Natural killer cell (primary cell): ENCODE measurements around the gene TYROBP. TPM values are rescaled to one million over a fixed set of nuclear protein-coding genes. Genes with fewer than 3 reads are reported as not detected.

Source experiments
- ATAC-seq, 3 donors: fragments of 150-1000 bp in 2 of 3; fragments of 200-7000 bp in 1 of 3; cut with Tn5 transposase; 1 replicate in 1 of 3; 2 replicates in 2 of 3; pipeline ENCODE4 v1.10.0; 2021; ENCODE audit warnings: mild to moderate bottlenecking in 2 of 3, moderate library complexity in 2 of 3
- DNase-seq, 2 donors: peaks; one replicate each; pipeline versions ENCODE4 v3.0.0 to v3.0.0-alpha.2; 2013 to 2021; ENCODE audit warnings: mixed read lengths in 1 of 2
- H3K27ac ChIP-seq: one replicate; pipeline ENCODE4 v1.5.1; 2013; ENCODE audit warnings: mild to moderate bottlenecking, low read length
- H3K27me3 ChIP-seq: one replicate; pipeline ENCODE4 v1.6.1; 2013; ENCODE audit warnings: low read length; ENCODE audit not compliant: control insufficient read depth, insufficient read depth
- H3K36me3 ChIP-seq: one replicate; pipeline ENCODE4 v1.6.1; 2013; ENCODE audit warnings: low read length; ENCODE audit not compliant: control insufficient read depth, insufficient read depth
- H3K4me1 ChIP-seq: one replicate; pipeline ENCODE4 v1.6.1; 2013; ENCODE audit warnings: low read length; ENCODE audit not compliant: control insufficient read depth, insufficient read depth
- H3K4me3 ChIP-seq: one replicate; pipeline ENCODE4 v1.5.1; 2013; ENCODE audit warnings: low read length
- H3K9me3 ChIP-seq: one replicate; pipeline ENCODE4 v1.6.1; 2013; ENCODE audit warnings: low read length; ENCODE audit not compliant: control insufficient read depth, insufficient read depth
- H3K27ac Mint-ChIP-seq, 2 donors: one replicate each; pipeline ENCODE4 v1.8.0; 2022; ENCODE audit warnings: mild to moderate bottlenecking in 2 of 2, mixed read lengths in 2 of 2, moderate library complexity in 1 of 2
- H3K27me3 Mint-ChIP-seq, 2 donors: one replicate each; pipeline ENCODE4 v1.8.0; 2022; ENCODE audit warnings: low read depth in 2 of 2, mixed read lengths in 2 of 2
- H3K36me3 Mint-ChIP-seq: one replicate; pipeline ENCODE4 v1.8.0; 2022; ENCODE audit warnings: mixed read lengths
- H3K4me1 Mint-ChIP-seq, 2 donors: one replicate each; pipeline ENCODE4 v1.8.0; 2022; ENCODE audit warnings: mixed read lengths in 2 of 2
- H3K4me3 Mint-ChIP-seq: one replicate; pipeline ENCODE4 v1.8.0; 2022; ENCODE audit warnings: mild to moderate bottlenecking, moderate library complexity, mixed read lengths
- H3K9me3 Mint-ChIP-seq, 2 donors: one replicate each; pipeline ENCODE4 v1.8.0; 2022; ENCODE audit warnings: mixed read lengths in 2 of 2
- WGBS: methylation state at CpG from one replicate; pipeline ENCODE4 v1.1.7; 2013; ENCODE audit warnings: missing lambda C conversion rate; ENCODE audit not compliant: insufficient coverage; 5-methylcytosine and 5-hydroxymethylcytosine counted together
- intact Hi-C: fragments of 100-400 bp; cut with micrococcal nuclease; formaldehyde crosslinking; loops from one replicate; pipeline ENCODE4 v1.14.2; 2022
- total RNA-seq, 4 donors: library from RNA; stranded (reverse); fragments of 120-200 nt in 1 of 4; gene quantifications; one replicate each; pipeline versions ENCODE4 v1.2.3 to v1.2.4, GENCODE V29; 2013 to 2022
- TF ChIP-seq, protein P1 (sequence below): fragments of 200-600 bp; IDR thresholded peaks from one replicate; pipeline ENCODE4 v1.8.0; 2022; ENCODE audit warnings: antibody characterized with exemption

The TYROBP gene
- total RNA-seq, 3 donors from 2014 or later (not counting 1 experiment from before 2014, with no cell fraction given) = 439 to 494 (median 469) TPM

DNA sequence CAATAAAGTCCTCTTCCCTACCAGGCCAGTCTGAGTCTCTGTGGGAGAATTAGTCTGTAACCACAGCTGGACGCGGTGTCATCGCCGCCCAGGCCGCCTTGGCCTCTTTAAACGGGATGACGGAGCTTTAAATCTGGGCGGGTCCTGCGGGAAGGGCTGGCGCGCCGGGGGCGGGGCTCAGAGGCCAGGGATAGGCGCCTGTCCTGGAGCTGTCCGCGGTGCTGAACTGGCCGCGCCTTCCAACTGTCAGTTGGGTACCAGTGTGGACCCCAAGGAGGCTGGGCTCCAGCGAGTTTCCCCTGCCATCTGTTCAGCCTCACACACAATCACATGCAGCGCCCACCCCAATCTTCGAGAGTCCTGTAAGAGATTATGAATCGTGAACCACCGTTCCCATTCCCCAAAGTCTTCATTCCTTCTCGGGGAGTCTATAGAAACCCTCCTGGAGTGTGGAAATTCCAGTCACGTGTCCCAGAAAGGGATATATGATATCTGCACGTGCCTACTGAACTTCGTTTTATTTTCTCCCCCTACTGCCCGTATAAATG, 28.3 kb downstream of the TYROBP start:
- TF ChIP-seq, protein P1, sequence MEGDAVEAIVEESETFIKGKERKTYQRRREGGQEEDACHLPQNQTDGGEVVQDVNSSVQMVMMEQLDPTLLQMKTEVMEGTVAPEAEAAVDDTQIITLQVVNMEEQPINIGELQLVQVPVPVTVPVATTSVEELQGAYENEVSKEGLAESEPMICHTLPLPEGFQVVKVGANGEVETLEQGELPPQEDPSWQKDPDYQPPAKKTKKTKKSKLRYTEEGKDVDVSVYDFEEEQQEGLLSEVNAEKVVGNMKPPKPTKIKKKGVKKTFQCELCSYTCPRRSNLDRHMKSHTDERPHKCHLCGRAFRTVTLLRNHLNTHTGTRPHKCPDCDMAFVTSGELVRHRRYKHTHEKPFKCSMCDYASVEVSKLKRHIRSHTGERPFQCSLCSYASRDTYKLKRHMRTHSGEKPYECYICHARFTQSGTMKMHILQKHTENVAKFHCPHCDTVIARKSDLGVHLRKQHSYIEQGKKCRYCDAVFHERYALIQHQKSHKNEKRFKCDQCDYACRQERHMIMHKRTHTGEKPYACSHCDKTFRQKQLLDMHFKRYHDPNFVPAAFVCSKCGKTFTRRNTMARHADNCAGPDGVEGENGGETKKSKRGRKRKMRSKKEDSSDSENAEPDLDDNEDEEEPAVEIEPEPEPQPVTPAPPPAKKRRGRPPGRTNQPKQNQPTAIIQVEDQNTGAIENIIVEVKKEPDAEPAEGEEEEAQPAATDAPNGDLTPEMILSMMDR = no peak
- Histone ChIP-seq H3K4me3 (no peak overlapping the region), H3K4me1 (peaks cover 3% of the 10 kb centered on the region), H3K36me3 (no peaks in the 10 kb centered on the region), H3K27ac (no peak overlapping the region), H3K27me3 (peaks cover 14% of the 10 kb centered on the region), H3K9me3 (no peaks in the 10 kb centered on the region)
- ATAC-seq (peak; percentile 66 to 76 (median 72)), DNase-seq (peak; percentile 68 to 85)
- Mint-ChIP-seq H3K4me1 (peaks cover 12% of the 10 kb centered on the region in 2 donors), H3K36me3 (no peaks in the 10 kb centered on the region), H3K27ac (peak overlapping the region in 1 of 2 donors; percentile 46), H3K27me3 (peaks cover 22 to 28% of the 10 kb centered on the region in 2 donors), H3K4me3 (no peak overlapping the region), H3K9me3 (no peaks in the 10 kb centered on the region)
- intact Hi-C loops = no loop called here
- WGBS = 6% methylated on average over 28 of the region's 28 CpGs

DNA sequence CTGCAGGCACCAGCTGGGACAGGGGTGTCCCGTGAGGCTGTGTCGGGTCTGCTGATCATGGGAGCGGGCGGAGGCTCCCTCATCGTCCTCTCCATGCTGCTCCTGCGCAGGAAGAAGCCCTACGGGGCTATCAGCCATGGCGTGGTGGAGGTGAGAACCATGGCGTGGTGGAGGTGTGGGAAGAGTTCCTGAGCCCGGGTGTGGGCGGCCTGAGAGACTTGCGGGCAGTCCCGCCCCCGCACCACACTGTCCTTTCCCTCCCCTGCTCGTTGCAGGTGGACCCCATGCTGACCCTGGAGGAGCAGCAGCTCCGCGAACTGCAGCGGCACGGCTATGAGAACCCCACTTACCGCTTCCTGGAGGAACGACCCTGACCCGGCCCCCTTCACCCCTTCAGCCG, 29.0 kb downstream of the TYROBP start:
- H3K9me3 Mint-ChIP-seq = no peaks in the 10 kb centered on the region
- peaks cover 22 to 29% of the 10 kb centered on the region in 2 donors for H3K27me3 Mint-ChIP-seq
- Histone ChIP-seq H3K27ac (no peak overlapping the region), H3K9me3 (no peaks in the 10 kb centered on the region), H3K4me1 (peaks cover 3% of the 10 kb centered on the region), H3K36me3 (no peaks in the 10 kb centered on the region), H3K27me3 (peaks cover 14% of the 10 kb centered on the region), H3K4me3 (no peak overlapping the region)
- no peak for ATAC-seq
- WGBS = 32% methylated on average over 23 of the region's 23 CpGs
- H3K27ac Mint-ChIP-seq = no peak overlapping the region
- TF ChIP-seq, protein P1 = no peak
- H3K36me3 Mint-ChIP-seq = no peaks in the 10 kb centered on the region
- peaks cover 12% of the 10 kb centered on the region in 2 donors for H3K4me1 Mint-ChIP-seq
- DNase-seq = no peak
- no peak overlapping the region for H3K4me3 Mint-ChIP-seq
- intact Hi-C loops = no loop called here

DNA sequence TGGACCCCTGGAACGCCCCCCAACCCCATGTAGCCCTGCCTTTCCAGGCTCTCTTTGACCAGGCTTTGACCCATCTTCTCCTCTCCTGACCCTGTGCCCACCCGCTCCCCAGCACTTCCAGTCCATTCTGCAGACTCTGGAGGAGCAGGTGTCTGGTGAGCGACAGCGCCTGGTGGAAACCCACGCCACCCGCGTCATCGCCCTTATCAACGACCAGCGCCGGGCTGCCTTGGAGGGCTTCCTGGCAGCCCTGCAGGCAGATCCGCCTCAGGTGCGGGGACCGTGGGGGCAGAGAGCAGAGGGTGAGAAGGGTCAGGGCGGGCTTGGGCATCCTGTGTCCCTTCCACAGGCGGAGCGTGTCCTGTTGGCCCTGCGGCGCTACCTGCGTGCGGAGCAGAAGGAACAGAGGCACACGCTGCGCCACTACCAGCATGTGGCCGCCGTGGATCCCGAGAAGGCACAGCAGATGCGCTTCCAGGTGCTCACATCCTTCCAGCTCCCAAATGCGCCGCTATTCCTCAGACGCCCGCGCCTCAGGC, 33.6 kb downstream of the TYROBP start:
- peaks cover 38 to 39% of the 10 kb centered on the region in 2 donors for H3K27me3 Mint-ChIP-seq
- TF ChIP-seq, protein P1 = no peak
- H3K9me3 ChIP-seq = no peaks in the 10 kb centered on the region
- H3K27ac ChIP-seq = no peak overlapping the region
- DNase-seq = no peak
- intact Hi-C loops = no loop called here
- H3K36me3 Mint-ChIP-seq = no peaks in the 10 kb centered on the region
- H3K4me3 ChIP-seq = no peak overlapping the region
- H3K4me1 Mint-ChIP-seq = peaks cover 10% of the 10 kb centered on the region in 2 donors
- no peaks in the 10 kb centered on the region for H3K36me3 ChIP-seq
- no peaks in the 10 kb centered on the region for H3K9me3 Mint-ChIP-seq
- no peak for ATAC-seq
- H3K4me3 Mint-ChIP-seq = no peak overlapping the region
- WGBS = 93% methylated on average over 32 of the region's 32 CpGs
- H3K27me3 ChIP-seq = peaks cover 29% of the 10 kb centered on the region
- peaks cover 10% of the 10 kb centered on the region for H3K4me1 ChIP-seq
- no peak overlapping the region for H3K27ac Mint-ChIP-seq

GRCh38 chr19:35872180-35872579, 35.9 kb downstream of the TYROBP start:
- Mint-ChIP-seq H3K4me3 (no peak overlapping the region), H3K27ac (no peak overlapping the region), H3K27me3 (peaks cover 38 to 40% of the 10 kb centered on the region in 2 donors), H3K36me3 (no peaks in the 10 kb centered on the region), H3K9me3 (no peaks in the 10 kb centered on the region), H3K4me1 (peaks cover 10 to 17% of the 10 kb centered on the region in 2 donors)
- peaks cover 35% of the 10 kb centered on the region for H3K27me3 ChIP-seq
- H3K36me3 ChIP-seq = no peaks in the 10 kb centered on the region
- H3K9me3 ChIP-seq = no peaks in the 10 kb centered on the region
- WGBS = 90% methylated on average over 5 of the region's 5 CpGs
- DNase-seq (no peak), ATAC-seq (no peak)
- TF ChIP-seq, protein P1 = no peak
- intact Hi-C loops = no loop called here
- no peak overlapping the region for H3K4me3 ChIP-seq
- H3K4me1 ChIP-seq = peaks cover 19% of the 10 kb centered on the region
- no peak overlapping the region for H3K27ac ChIP-seq
